GM18499 (cell line): ENCODE measurements around the gene DDX24.

Experiments
- ATAC-seq: cut with Tn5 transposase; IDR thresholded peaks from one replicate; pipeline ENCODE4 v1.9.1; 2021; ENCODE audit warnings: moderate number of reproducible peaks; ENCODE audit not compliant: insufficient read depth, unreplicated experiment

Gene DDX24

DNA sequence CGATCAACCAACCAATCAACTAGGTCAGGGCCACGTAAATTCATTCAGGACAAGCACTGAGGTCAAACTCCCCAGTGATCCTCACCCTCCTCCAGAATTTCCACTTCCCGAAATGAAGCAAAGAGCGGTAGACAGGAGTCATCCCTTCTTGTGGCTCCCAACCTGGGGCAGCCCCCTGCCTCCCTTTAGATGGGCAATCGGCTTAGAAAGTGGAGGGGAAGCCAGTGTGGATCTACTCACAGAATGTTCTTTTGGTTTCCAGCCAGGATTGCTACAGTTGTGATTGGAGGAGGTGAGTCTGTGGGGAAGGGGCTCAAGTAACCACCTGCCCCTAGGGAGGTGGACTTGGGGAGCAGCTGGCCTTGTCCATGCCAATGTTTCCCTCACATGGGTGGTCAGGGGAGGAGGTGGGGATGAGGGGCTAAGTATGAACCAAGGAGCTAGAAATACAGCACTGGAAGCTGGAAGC lies 33.6 kb upstream of the DDX24 start:
- ATAC-seq: no peak

- ATAC-seq: no peak
These were observed 33.0 kb upstream of the DDX24 start for GRCh38 chr14:94113908-94114588.

DNA sequence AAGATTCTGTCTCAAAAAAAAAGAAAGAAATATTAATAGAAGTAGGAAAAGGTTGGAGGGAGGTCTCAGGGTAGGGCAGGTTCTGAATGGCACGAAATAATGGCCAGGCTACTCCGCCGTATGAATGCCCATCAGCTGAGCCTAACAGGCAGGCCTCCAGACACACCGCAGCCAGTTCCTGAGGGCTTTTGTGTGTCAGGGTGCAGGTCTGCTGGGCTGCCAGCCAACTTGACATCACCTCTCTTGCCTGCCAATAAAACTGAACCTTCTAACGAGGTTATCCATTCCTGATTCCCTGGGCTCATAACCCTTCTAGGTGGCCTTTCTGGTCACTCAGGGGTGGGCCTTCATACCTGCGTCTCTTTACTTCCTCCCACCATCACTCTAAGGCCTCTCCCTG lies 32.5 kb upstream of the DDX24 start:
- no peak for ATAC-seq

- no peak for ATAC-seq
These were observed 32.1 kb upstream of the DDX24 start for GRCh38 chr14:94113073-94113472.

- no peak for ATAC-seq
These were observed 31.6 kb upstream of the DDX24 start for GRCh38 chr14:94112513-94113063.

GRCh38 chr14:94111276-94112095 lies 30.5 kb upstream of the DDX24 start:
- no peak for ATAC-seq

DNA sequence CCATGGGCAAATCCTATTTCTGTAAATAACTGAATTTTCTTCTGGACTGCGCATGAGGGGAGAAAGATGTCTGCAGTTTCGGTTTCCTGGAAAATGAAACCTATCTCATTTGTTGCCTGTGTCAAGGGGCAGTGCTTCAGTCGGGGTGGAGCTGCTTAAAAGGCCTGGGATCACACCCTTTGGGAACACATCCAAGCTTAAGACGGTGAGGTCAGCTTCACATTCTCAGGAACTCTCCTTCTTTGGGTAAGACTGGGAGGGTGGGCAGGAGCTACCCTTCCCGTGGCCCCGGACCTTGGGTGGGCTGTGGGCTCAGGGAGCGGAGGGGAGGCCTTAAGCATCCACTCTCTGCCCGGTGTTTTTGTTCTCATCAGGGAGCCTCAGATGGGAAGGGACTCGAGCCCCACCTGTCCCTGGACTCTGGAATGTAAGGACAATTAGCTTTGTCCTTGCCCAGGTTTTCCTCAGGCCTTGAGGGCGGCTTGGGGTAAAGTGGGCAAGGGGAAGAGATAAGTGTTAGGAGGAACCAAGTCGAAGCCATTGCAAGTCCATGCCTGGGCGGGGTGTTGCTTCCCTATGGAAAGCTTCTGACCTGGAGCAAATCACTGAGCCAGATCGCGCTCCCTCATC lies 29.7 kb upstream of the DDX24 start, which contains the start of gene IFI27:
Gene IFI27 (plus strand): TSS at position 185 of the 630 bp plus-strand sequence.
- no peak for ATAC-seq

DNA sequence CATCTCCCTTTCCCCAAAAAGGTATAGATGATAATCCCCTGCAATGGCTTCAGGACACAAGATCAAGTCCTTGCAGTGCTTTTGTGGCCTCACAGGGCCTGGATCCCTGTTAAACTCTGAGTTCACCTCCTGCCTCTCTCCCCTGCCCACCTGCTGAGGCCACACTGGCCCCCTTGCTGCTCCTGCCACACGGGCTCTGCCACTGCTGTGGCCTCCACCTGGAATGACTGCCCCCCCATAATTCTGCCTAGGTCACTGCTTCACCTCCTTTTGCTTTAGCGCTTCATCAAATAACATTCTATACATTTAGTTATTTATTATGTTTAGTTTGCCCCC lies 28.9 kb upstream of the DDX24 start:
- ATAC-seq: no peak

- no peak for ATAC-seq
These were observed 23.7 kb upstream of the DDX24 start for GRCh38 chr14:94104731-94105130.

DNA sequence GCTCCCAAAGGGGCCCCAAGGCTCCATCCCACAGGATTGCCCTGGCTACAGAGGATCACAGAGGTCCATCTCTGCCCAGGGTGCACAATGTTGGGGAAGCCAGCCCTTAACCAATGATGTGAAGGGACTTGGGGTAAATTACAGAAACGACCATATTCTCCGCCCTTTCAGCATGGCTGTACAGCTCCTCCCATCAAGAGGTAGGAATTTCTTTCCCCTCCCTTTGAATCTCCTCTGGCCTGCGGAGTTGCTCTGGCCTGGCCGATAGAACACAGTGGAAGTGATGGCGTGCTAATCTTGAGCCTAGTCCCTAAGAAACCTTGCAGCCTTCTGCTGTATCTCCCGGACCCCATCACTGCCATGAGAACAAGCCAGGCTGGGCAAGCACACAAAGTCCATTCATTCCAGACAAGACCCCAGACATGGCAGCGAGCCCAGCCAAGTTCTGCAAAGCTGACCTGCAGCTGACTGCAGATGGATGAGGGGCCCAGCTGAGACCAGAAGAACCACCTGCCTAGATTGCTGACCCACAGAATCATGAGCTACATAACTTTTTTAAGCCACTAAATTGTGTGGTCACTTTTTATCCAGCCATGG lies 22.6 kb upstream of the DDX24 start:
- no peak for ATAC-seq

- ATAC-seq: no peak
These were observed 21.9 kb upstream of the DDX24 start for GRCh38 chr14:94102768-94103482.

DNA sequence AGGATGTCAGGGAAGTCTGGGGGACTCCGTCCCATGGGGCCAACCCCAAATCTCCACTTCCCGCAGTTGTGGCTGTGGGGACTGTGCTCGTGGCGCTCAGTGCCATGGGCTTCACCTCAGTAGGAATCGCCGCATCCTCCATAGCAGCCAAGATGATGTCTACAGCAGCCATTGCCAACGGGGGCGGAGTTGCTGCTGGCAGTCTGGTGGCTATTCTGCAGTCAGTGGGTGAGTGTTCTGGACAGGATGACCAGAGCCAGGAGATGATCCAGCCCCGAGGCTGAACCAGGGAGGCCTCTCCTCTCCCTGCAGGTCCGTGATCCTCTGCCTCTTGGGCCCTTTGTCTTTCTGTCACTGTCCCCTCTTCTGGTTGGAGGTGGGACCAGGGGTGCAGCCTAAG lies 20.7 kb upstream of the DDX24 start:
- ATAC-seq: no peak

- no peak for ATAC-seq
These were observed 19.8 kb upstream of the DDX24 start for GRCh38 chr14:94100847-94101246.

- ATAC-seq: no peak
These were observed 18.0 kb upstream of the DDX24 start for GRCh38 chr14:94099006-94099405.

- no peak for ATAC-seq
These were observed 17.5 kb upstream of the DDX24 start for GRCh38 chr14:94098326-94098992.

DNA sequence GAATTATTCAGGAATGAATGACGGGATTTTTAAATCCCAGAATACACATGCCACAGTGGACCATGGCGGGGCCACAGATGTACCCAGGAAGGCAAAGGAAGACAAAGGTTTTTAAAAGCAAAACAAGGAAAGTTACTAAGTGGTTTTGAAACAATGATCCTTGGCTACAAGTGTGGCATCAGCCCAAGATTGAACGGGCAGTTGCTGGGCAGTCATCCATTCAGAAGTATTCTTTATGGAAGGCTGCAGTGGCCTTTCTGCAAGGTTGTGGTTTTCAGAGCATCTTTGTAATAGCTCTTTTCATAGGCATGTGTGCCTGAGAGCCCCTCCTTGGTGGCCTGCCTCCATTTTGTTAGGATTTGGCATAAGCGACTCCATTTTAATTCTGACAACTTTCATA lies 16.1 kb upstream of the DDX24 start:
- ATAC-seq: no peak

GRCh38 chr14:94093418-94093817 lies 12.4 kb upstream of the DDX24 start:
- ATAC-seq: no peak

- no peak for ATAC-seq
These were observed 8.5 kb upstream of the DDX24 start for GRCh38 chr14:94089479-94089878.

DNA sequence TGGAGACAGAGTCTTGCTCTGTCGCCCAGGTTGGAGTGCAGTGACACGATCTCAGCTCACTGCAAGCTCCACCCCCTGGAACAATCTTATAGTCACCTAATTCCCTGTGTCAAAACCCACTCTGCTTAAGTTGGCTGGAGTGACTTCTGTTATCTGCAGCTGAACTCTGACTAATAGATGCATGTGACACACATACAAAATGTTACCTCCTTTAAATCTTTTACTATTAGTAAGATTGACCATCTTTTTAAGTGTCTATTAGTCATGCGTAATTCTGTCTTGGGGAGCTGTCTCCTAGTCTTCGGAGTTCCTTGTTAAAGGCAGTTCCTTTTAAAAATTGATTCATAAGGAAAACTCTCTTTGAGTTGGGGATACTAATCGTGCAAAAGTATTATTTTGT lies 7.5 kb upstream of the DDX24 start:
- ATAC-seq: no peak

DNA sequence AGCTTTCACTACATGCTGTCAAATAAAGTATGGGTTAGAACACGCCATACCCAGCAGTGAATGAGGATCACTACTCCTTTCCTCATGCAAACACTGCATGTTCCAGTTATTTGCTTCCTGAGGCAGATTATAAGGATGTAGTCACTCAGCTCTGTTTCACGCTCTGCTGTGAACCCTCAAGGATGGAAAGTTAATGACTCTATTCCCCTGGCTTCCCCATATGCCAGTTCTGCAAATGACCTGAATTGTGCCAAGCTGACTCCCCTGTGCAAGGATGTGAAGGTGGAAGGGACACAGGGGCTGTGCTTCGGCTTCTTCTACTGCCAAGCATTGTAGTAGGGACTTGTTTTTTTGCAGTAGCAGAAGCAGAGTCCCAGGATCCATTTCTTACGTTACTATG lies 6.9 kb upstream of the DDX24 start:
- no peak for ATAC-seq
